ENCODE measurements around the gene ATP8A2.

The ATP8A2 gene

GRCh38 chr13:25864116-25864515 lies 492.3 kb downstream of the ATP8A2 start:
- DNase-seq, result no peak

GRCh38 chr13:25864936-25865335 lies 493.2 kb downstream of the ATP8A2 start:
- no peak for DNase-seq

GRCh38 chr13:25865391-25865790 lies 493.6 kb downstream of the ATP8A2 start:
- DNase-seq, result no peak

GRCh38 chr13:25867038-25867437 lies 495.3 kb downstream of the ATP8A2 start:
- DNase-seq, result no peak

GRCh38 chr13:25868490-25868889 lies 496.7 kb downstream of the ATP8A2 start:
- peak in 1 of 6 experiments; percentile 9 for DNase-seq

GRCh38 chr13:25869941-25870340 lies 498.2 kb downstream of the ATP8A2 start:
- no peak for DNase-seq

- DNase-seq, result no peak
Observed at GRCh38 chr13:25871389-25872125, 499.8 kb downstream of the ATP8A2 start.

- no peak for DNase-seq
Observed at GRCh38 chr13:25872481-25873241, 500.9 kb downstream of the ATP8A2 start.

GRCh38 chr13:25873242-25873612 lies 501.5 kb downstream of the ATP8A2 start:
- DNase-seq, result no peak

- no peak for DNase-seq
Observed at GRCh38 chr13:25874064-25874737, 502.4 kb downstream of the ATP8A2 start.

- peak in 5 of 6 experiments; percentile 48 to 75 (median 69) for DNase-seq
Observed at GRCh38 chr13:25874907-25875306, 503.1 kb downstream of the ATP8A2 start.

- no peak for DNase-seq
Observed at GRCh38 chr13:25876247-25876646, 504.5 kb downstream of the ATP8A2 start.

GRCh38 chr13:25879466-25879865 lies 507.7 kb downstream of the ATP8A2 start:
- no peak for DNase-seq

- DNase-seq, result peak in 3 of 6 experiments; percentile 39 to 60 (median 59)
Observed at GRCh38 chr13:25881136-25881926, 509.6 kb downstream of the ATP8A2 start.

GRCh38 chr13:25881971-25882451 lies 510.2 kb downstream of the ATP8A2 start:
- DNase-seq, result no peak

- DNase-seq, result peak in 3 of 6 experiments; percentile 7 to 38 (median 14)
Observed at GRCh38 chr13:25882466-25883357, 510.9 kb downstream of the ATP8A2 start.

- no peak for DNase-seq
Observed at GRCh38 chr13:25885418-25885817, 513.6 kb downstream of the ATP8A2 start.

- DNase-seq, result no peak
Observed at GRCh38 chr13:25886438-25887214, 514.9 kb downstream of the ATP8A2 start.

- peak in 3 of 6 experiments; percentile 43 to 56 (median 50) for DNase-seq
Observed at GRCh38 chr13:25887962-25888655, 516.3 kb downstream of the ATP8A2 start.

GRCh38 chr13:25890671-25891212 lies 519.0 kb downstream of the ATP8A2 start:
- no peak for DNase-seq
